Endothelial cell of umbilical vein (primary cell): ENCODE results near the gene TFDP2.

Experiments used
- EZH2 ChIP-seq: IDR thresholded peaks from 2 replicates; pipeline ENCODE4 v1.6.1; 2012; ENCODE audit warnings: borderline replicate concordance, low read depth, mild to moderate bottlenecking, moderate library complexity, low read length, inconsistent platforms; ENCODE audit not compliant: severe bottlenecking
- JUN ChIP-seq: IDR thresholded peaks from 2 replicates; pipeline ENCODE4 v1.6.1; 2011; ENCODE audit warnings: borderline replicate concordance, low read depth; ENCODE audit not compliant: insufficient read length, insufficient read depth
- POLR2A ChIP-seq: IDR thresholded peaks from 2 replicates; pipeline ENCODE4 v1.6.1; 2012; ENCODE audit warnings: low read depth, mild to moderate bottlenecking, control low read depth, low read length
- POLR2AphosphoS5 ChIP-seq: IDR thresholded peaks from 2 replicates; pipeline ENCODE4 v1.6.1; 2012; ENCODE audit warnings: low read depth, mild to moderate bottlenecking, control low read depth, low read length, moderate library complexity; ENCODE audit not compliant: insufficient read depth
- TF ChIP-seq, protein P1 (sequence below), 2 donors: IDR thresholded peaks; 1 replicate in 1 of 2; 2 replicates in 1 of 2; pipeline ENCODE4 v1.5.1; 2011; ENCODE audit warnings: low read length in 2 of 2, mild to moderate bottlenecking in 2 of 2, moderate library complexity in 2 of 2, control low read depth in 1 of 2, inconsistent platforms in 1 of 2, low read depth in 1 of 2; ENCODE audit not compliant: insufficient read depth in 1 of 2; ENCODE audit errors: extremely low read depth in 1 of 2

- TF ChIP-seq, protein P1, sequence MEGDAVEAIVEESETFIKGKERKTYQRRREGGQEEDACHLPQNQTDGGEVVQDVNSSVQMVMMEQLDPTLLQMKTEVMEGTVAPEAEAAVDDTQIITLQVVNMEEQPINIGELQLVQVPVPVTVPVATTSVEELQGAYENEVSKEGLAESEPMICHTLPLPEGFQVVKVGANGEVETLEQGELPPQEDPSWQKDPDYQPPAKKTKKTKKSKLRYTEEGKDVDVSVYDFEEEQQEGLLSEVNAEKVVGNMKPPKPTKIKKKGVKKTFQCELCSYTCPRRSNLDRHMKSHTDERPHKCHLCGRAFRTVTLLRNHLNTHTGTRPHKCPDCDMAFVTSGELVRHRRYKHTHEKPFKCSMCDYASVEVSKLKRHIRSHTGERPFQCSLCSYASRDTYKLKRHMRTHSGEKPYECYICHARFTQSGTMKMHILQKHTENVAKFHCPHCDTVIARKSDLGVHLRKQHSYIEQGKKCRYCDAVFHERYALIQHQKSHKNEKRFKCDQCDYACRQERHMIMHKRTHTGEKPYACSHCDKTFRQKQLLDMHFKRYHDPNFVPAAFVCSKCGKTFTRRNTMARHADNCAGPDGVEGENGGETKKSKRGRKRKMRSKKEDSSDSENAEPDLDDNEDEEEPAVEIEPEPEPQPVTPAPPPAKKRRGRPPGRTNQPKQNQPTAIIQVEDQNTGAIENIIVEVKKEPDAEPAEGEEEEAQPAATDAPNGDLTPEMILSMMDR (IDR thresholded peaks at IDR 0.05; ENCODE audit: extremely low read depth in 1 of 2, insufficient read depth in 1 of 2, low read depth in 1 of 2, low read length in 2 of 2), result no peak
- TF ChIP-seq POLR2A (no peak), POLR2AphosphoS5 (no peak), EZH2 (no peak), JUN (no peak)
Measured at GRCh38 chr3:142188846-142189245, 39.5 kb upstream of the TFDP2 start.
